Hematopoietic multipotent progenitor cell treated with erythropoietin and hydrocortisone succinate and interleukin-3 and kit ligand, for 6 days (in vitro differentiated cells): ENCODE data around the gene RPL26.
A peak's percentile ranks its signal among the peaks of the same experiment; 100 is the strongest.
"Not testable (repeated sequence)": the region's sequence is repeated elsewhere in the genome, so short reads cannot be mapped to it uniquely, and the experiment has no call there.

ENCODE experiments used
- DNase-seq: peaks from one replicate; pipeline ENCODE4 v3.0.0-alpha.2; 2015

RPL26 gene

DNA sequence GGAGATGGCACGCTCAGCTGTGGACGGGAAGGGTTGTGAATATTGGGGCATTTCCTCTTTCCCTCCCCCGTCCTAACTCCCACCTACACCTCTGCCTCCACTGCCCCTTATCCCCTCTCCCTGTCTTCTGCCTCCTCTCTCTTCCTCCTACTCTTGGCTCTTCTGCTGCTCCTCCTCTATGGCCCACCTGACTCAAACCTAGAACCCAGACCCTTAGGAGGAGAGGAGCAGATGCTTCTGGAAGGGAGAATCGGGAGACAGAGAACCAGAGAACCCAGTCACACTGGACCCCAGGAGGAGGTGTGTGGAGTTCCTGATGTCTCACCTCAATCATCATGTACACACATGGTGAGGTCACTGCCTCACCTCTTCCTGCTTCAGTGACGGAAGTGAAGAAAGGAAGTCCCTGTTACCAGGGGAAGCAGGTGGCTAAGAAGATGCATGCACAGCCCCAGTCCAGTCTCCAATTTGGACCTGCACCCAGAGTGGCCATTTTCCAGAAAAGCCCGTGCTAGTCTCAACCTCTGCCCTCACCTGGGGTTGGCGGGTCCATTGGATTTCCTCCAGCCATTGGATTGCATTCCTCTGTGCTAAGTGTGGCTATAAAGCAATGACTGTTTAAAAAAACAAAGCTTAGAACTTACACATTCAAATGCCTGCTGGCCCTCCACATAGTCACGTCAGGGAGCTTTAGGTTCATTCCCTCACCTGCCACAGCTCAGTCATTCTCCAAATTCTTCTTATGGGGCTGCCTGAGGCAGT lies 10.7 kb upstream of the RPL26 start:
- no peak for DNase-seq

DNA sequence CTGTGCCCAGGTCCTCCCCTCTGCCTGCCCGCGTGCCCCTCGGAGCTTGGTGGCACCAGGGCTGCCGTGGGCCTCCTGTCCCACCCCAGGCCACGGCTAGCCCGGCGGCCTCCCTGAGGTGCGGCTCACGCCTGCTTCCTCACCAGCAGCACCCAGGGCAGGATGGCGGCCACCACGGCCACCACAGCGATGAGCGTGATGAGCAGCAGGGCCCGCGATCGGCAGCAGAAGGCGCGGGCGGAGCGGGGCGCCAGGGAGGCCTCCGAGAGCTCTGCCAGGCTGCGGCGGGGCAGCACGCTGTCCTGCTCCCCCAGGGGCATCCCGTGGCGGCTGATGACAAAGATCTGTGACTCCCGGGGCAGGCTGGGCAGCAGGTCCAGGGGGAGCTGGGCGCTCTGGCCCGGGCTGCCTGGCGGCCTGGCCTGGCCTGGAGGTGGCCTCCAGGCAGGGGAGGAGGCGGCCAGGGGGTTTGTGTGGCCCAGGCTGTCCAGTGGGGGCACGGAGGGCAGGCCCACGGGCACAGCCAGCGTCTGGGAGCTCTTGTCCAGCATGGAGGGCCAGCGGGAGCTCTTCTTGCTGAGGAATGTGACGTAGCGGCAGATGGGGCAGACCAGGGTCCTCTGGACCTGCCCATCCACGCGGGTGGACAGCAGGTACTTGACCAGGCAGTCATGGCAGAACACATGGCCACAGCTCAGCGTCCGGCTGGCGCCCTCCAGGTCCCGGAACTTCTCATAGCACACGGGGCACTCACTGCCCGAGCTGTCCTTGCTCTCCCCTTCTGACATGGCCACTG lies 9.9 kb upstream of the RPL26 start:
- DNase-seq, result no peak

DNA sequence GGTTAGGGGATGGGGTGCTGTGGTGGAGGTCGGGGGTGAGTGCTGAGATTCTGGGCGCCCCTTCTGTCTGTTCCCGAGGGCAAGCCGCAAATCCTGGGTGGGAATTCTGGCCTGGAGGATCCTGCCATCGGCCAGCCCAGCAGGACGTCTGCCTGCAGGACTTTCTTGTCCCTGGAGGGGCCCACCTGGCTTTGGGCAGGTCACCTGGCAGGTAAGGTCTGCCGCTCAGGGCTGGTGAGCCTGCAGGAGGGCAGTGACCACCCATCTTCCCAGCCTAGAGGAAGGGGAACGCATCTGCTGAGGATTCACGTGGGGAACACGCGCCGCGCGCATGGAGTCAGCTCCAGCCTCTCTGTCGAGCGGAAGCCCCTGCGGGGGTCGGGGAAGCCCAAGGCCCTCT lies 9.3 kb upstream of the RPL26 start:
- no peak for DNase-seq

DNA sequence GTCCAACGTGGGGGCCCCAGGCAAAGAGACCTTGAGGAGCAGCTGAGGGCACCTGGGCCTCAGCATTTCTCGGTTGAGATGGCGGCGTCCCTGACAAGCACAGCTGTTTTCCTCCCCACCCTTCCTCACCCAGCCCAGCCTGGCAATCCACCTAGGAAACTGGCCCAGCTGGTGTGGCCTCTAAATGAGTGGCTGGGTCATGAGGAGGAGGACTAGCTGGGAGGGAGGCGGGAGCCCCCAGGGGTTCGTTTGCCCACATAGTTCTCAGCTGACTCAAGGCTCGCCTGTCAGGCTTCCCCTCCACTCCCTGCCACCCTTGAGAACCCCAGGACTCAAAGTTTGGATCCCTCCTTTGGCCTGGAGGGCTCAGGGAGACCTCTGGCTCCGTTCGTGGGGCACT lies 8.7 kb upstream of the RPL26 start:
- no peak for DNase-seq

DNA sequence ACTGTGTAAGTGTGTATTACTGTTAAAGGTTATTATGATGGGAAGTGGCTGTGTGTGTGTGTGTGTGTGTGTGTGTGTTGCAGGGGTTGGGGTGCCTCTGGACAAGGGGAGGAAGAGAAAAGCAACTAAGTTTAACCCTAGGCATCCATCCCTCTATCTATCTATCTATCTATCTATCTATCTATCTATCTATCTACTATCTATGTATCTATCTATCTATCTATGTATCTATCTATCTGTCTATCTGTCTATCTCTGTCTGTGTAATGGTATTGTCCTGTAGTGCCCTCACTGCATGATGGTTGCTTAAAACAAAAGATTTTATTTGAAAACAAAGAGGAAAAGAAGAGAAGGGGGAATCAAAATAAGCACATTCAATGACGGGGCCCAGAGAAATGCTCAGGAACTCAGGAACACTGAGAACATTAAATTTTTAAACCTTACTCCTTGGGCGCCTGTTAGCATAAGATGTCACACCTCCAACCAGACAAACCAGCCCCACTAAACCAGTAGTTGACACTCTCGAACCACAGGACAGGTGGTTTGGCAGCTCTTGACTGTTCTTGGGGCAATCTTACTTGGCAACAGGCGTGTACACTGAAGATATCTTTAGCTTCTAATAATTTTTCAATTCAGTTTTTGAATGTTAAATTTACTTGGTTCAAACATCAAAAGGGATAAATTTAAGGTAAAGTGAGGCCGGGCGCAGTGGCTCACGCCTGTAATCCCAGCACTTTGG lies 5.1 kb upstream of the RPL26 start:
- no peak for DNase-seq

DNA sequence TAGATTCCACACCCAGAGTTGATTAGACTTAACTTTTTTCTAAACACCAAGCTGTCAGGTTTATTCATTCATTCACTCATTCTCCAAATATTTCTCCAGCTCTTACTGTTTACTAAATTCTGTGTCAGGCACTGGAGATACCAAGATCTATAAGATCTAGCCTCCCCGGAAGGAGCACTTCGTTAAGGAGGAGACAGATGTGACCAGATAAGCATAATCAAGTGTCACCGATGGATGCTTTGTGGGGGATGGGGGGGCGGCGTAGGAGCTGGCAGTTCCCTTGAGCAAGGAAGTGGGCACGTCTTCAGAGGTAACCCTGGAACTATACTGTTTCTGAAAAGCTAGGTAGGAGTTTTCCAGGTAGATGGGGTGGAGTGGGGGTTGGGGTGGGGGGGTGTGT lies 3.8 kb upstream of the RPL26 start:
- DNase-seq, result peak; percentile 78

DNA sequence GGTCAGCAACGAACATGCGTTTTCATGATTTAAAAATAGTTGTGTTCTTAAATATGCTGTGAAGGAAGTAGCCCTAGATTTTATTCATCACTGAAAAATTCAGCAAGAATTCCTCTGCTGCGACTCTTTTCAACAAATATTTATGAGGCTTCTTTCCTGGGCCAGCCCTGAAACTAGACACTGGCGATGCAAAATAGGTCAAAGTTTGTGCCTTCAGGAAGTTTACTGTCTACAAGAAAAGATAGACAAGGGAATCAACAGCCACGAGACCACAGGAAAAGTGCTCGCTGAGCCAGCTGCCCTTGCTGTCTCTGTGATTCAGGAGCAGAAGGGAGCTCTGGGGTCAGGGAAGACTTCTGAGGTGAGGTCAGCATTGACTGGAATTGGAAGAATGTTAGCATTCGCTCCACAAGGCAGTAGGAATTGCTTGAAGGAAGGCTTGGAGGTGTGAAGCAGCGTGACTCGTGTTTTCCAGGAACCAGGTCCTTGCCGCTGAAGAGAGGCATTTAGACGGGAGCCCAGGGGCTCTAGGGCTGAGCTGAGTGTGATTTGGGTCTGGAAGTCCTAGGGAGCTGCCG lies 1.9 kb upstream of the RPL26 start:
- no peak for DNase-seq

DNA sequence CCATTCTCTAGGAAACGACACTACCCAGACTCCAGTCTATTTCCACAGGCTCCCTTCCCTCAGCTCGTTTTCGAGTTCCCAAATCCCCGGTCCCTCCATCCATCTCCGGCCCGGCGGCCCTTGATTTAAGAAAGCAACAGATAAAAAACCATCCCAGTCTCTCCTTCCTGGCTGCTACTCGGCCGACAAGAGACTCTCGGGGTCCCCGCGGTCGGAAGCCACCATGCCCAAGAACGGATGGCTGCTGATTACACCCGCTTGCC lies 182 bp downstream of the RPL26 start:
- DNase-seq, result no peak

DNA sequence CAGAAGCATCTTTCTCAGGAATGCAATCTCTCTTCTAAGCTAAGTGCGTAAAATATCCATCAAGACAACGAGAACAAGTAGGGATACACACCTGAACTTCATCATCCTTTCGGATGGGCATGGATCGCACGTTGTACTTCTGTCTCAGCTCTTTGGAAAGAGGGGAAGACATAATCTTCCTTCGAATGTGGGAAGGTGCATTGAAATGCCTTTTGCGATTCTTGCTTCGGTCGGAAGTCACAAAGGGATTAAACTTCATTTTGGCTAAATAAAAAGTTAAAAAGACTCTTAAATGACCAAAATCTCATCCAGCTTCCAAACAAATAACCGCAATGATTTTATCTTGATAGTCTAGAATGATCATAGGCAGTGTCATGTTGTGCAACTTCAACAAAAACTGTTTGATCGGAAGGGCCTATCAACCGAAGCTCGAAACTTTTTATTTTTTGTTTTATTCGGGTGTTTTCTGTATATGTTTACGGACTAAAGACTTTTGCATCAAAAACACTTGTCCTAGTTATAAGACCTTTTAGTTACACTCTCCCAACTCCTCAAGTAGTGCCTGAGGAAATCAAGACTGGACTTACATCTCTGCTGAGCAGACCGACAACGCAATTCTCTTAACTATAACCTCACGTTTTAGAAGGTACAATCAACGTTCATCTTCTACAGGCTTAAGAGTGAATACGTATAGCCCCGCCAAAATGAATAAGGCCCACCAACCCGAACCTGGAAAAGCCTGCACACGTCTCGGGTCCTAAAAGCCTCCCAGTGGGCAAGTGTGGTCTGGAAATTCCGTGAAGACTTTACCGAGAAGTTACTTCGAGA lies 727 bp downstream of the RPL26 start:
- peak; percentile 49 for DNase-seq

DNA sequence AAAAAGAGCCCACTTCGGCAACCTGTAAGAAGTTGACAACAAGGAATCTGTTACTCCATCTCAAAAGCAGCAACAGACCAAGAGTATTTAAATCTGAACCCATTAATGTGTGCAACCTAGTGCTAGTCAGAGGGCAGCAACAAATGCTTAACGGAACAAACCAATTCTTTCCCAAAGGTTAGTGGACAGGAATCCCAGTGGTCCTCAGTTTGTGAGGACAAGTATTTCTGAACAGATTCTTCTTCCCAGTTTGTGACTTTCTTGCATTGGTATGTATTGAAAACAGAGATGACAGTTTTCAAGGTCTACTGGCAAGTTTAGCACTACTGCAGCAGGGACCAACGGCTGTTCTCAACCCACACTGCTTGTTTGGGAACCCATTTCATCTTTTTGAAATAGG lies 2.9 kb downstream of the RPL26 start:
- no peak for DNase-seq

DNA sequence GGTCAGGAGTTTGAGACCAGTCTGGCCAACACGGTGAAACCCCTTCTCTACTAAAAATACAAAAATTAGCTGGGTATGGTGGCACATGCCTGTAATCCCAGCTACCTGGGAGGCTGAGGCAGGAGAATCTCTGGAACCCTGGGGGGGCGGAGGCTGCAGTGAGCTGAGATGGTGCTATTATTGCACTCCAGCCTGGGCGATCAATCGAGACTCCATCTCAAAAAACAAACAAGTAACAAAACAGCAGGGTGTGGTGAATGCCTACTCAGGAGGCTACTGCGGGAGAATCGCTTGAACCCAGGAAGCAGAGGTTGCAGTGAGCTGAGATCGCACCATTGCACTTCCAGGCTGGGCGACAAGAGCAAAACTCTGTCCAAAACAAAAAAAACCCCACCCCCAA lies 4.9 kb downstream of the RPL26 start:
- DNase-seq, result not testable (repeated sequence)

DNA sequence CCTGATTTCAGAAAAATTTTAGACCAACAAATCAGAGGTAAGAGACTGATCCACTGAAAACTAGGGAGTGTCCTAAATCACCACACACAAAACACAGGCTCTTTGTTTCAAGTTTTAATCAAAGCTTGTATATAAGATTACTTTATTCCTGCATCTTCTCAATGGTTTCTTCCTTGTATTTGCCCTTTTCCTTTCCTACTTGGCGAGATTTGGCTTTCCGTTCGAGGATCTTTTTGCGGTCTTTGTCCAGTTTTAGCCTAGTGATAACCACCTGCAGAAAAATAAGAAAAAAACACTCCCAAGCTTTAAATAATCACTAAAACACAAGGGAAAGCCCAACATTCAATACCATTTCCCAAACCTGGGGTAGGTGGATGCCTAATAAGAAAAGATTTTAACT lies 5.6 kb downstream of the RPL26 start:
- no peak for DNase-seq

DNA sequence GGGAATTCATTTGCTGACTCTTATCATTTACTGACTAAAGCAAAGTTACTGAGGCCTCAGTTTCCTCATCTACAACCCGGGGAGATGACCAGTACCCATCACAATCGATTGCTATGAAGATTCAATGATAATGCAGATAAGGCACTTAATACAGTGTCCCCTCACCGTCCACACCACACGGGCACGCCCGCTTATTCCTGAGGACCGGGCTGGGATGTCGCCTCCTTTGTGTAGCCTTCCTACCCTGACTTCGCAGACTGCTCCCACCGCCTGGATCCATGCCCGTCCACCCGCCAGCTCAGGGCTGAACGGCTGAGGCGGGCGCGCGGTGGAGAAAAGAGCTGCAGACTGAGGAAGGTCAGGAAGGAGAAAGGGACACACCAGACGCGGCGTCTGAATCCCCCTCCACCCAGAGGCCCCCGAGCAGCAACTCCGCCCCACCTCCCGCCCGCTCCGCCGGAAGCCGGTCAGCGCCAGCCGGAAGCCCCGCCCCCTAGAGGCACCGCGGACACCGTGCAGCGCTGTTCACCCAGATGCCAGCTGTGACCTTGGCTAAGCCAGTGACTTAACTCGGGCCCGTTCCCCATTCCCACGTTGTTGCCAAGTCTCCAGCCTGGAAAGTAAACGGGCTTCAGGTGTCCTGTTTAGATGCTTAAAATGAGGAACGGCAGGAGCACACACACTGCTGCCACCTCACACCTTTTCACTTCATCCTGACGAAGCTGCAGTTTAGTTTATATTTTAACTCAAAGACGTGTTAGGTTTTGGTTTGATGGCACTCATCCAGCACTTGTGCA lies 6.5 kb downstream of the RPL26 start, which contains the start of gene KRABD2:
KRABD2 (minus strand) TSS at position 434 of the 797 bp plus-strand sequence.
- peak; percentile 95 for DNase-seq

DNA sequence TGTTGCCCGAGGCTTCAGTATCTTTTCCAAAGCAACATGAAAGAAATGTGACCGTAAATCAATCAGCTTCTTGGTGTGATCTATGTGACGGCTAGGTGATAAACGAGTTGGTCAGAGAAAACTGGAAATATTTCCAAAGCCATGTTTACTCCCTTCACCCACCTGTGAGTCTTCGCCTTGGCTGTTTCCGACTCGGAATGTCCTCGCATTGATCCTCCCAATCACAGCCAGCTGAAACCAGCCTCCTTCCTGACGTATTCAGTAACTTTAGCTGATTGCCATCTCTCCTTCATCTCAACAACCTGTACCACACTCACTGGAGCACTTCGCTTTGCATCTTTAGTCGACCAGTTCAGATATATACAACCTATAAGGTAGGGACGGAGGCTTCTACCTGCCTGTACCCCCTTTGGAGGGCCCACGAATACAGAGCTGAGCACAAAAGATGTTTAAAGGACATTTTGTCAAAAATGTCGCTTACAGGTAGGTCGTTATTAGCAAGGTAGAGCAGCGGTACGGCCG lies 7.2 kb downstream of the RPL26 start:
- DNase-seq, result peak; percentile 33

DNA sequence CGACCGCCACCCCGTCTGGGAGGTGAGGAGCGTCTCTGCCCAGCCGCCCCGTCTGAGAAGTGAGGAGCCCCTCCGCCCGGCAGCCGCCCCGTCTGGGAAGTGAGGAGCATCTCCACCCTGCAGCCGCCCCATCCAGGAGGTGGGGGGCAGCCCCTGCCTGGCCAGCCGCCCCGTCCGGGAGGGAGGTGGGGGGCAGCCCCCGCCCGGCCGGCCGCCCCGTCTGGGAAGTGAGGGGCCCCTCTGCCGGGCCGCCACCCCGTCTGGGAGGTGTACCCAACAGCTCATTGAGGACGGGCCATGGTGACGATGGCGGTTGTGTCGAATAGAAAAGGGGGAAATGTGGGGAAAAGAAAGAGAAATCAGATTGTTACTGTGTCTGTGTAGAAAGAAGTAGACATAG lies 9.1 kb downstream of the RPL26 start:
- not testable (repeated sequence) for DNase-seq

DNA sequence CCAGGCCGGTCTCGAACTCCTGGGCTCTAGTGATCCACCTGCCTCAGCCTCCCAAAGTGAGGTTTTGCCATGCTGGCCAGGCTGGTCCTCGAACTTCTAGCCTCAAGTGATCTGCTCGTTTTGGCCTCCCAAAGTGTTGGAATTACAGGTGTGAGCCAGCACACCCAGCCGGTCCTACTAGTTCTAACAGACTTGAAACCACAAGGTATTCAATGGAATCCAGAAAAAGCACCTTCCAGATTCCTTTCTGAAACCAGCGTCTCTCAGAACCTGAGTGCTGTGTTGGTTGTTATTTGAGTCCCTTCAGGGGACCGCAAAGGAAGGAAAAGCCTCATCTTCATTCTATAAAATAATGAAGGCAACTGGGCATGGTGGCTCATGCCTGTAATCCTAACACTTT lies 10.6 kb downstream of the RPL26 start:
- DNase-seq, result no peak

DNA sequence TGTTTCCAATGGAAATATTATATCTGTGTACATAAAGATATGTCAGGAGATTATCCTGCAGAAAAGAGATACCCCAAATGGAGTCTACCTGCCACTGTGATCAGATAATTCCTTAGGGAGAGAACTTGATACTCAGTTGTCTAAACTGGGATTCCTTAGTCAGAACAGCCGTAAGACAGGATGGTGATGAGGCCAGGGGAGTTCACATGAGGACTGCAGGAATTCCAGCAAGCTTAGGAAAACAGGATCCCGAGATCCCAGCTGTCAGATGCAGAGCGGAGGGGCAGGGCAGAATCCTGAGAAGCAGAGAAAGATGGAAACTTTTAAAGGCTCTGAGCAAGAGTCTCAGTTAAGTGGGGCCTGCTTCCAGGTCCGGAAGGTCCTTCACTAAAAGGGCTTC lies 11.2 kb downstream of the RPL26 start:
- DNase-seq, result no peak

DNA sequence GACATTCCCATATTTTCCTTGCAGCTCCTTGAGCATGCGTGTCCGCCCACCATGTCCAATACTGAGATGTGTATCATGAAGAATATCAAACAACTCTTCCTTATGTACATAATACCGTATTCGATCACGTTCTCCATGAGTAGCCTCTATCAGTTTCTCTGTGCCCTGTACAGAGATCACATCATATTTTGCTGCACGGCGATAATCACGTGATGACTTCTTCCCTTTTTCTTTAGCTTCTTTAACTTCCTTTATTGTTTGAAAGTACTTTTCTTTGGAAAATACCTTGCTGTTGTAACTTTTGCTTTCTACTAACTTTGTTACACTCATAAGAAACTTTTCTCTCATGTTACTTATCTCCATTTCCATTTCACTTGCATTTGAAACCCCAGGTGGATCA lies 13.0 kb downstream of the RPL26 start:
- peak; percentile 39 for DNase-seq

DNA sequence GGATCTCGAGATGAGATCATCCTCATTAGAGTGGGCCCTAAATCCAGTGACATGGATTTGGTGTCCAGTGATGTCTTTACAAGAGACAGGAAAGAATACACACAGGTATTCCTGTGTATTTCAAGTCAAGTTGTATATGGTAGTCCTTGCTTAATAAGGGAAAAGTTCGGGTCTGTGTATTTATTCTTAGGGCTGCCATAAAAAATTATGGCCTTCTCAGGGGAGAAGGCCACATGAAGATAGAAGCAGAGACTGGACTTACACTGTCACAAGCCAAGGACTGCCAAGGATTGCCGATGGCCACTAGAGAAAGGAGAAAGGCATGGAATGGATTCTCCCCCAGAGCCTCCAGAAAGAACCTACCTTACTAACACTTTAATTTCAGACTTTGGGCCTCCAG lies 14.8 kb downstream of the RPL26 start:
- no peak for DNase-seq

DNA sequence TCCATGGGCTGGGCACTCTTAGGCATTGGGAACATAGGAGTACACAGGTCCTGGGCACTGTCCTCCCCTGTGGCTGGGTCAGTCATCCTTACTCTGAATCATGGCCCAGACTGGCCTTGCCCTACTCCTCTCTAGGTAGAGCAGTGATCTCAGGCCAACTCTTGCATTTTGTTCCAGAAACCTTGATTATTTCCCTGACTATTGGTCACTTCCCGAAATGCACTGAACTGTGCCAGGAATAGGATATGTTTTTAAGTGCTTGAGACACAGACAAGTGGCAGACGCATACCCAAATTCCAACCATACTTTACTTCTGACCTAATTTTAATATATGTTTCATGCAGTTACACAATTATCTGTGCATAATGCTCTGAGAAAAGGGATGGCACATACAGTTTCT lies 16.8 kb downstream of the RPL26 start:
- DNase-seq, result no peak

DNA sequence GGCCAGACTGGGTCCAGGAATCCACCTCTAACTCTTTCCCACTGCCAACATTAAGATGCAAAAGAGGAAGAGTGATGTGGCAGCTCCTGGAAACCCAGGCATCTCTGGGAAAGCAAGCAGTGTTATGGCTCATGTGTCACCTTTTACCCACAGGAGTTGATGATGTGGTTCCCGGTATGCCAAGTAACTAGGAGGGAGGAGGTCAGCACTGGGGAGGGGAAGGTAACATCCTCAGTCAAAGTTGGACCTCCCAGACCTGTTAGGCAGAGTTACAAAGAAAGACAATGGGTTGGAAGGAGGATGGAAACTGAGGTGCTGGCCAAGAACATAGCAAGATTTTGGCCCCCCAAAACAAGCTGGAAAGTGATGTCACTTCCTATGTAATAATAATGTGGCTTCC lies 17.9 kb downstream of the RPL26 start:
- no peak for DNase-seq
